Measurements from ENCODE around the gene RPA1.

- no peak for TF ChIP-seq CTCF (conservative IDR thresholded peaks at IDR 0.05; ENCODE audit: low read depth, low read length)
- no peak for TF ChIP-seq EZH2phosphoT487 (IDR thresholded peaks at IDR 0.05; ENCODE audit: borderline replicate concordance, low read length)
Measured at GRCh38 chr17:1800712-1801111, 29.1 kb upstream of the RPA1 start.

All from PC-3 (cell line).